ENCODE data around the gene RFTN1.
"Not testable (repeated sequence)": the region's sequence is repeated elsewhere in the genome, so short reads cannot be mapped to it uniquely, and the experiment has no call there.

RFTN1 gene

DNA sequence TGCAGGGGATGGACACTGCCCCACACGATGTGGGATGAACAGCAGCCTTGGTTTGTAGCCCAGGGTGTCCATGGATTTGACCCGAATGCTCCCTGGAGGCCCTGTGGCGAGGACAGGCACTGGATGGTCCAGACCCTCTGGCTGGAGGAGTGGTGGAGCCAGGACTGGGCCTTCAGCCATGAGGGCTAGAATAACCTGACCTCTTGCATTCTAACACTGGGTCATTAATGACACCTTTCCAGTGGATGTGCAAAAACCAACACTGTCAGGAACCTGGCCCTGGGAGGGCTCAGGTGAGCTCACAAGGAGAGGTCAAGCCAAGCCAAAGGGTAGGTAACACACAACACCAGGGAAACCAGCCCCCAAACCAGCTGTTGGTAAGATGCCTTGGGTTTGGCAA is 197.1 kb downstream of the RFTN1 start:
- DNase-seq (ENCODE audit: low read depth) = no peak
- TF ChIP-seq, protein P1, sequence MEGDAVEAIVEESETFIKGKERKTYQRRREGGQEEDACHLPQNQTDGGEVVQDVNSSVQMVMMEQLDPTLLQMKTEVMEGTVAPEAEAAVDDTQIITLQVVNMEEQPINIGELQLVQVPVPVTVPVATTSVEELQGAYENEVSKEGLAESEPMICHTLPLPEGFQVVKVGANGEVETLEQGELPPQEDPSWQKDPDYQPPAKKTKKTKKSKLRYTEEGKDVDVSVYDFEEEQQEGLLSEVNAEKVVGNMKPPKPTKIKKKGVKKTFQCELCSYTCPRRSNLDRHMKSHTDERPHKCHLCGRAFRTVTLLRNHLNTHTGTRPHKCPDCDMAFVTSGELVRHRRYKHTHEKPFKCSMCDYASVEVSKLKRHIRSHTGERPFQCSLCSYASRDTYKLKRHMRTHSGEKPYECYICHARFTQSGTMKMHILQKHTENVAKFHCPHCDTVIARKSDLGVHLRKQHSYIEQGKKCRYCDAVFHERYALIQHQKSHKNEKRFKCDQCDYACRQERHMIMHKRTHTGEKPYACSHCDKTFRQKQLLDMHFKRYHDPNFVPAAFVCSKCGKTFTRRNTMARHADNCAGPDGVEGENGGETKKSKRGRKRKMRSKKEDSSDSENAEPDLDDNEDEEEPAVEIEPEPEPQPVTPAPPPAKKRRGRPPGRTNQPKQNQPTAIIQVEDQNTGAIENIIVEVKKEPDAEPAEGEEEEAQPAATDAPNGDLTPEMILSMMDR (IDR thresholded peaks at IDR 0.05; ENCODE audit: control insufficient read depth, insufficient read depth, low read depth, low read length, missing control alignments) = no peak

DNA sequence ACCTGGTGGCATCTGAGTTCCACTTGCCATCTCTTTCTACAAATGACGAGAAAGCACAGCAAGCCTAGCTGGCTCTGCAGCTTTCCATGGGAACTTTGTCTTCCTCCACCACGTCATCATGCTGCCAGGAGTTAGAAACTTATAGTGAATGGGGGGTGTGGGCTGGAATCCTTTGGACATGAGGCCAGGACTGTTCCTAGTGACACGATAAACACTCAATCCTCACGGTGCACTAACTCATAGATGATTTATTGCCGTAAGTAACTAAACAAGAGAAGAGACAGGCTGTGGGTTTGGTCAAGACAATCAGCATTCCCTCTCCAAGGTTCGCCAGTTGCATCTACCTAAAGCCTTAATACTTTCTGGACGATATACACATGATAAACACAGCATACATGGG is 197.9 kb downstream of the RFTN1 start:
- no peak for DNase-seq (ENCODE audit: low read depth)
- H3K4me3 ChIP-seq (ENCODE audit: control insufficient read depth, low read depth, low read length) = no peak overlapping the region
- TF ChIP-seq, protein P1 (IDR thresholded peaks at IDR 0.05; ENCODE audit: control insufficient read depth, insufficient read depth, low read depth, low read length, missing control alignments) = no peak

More for the DNA sequence above, 197.1 kb downstream of the RFTN1 start:
- no peak overlapping the region for H3K4me3 ChIP-seq (ENCODE audit: control insufficient read depth, low read depth, low read length)

DNA sequence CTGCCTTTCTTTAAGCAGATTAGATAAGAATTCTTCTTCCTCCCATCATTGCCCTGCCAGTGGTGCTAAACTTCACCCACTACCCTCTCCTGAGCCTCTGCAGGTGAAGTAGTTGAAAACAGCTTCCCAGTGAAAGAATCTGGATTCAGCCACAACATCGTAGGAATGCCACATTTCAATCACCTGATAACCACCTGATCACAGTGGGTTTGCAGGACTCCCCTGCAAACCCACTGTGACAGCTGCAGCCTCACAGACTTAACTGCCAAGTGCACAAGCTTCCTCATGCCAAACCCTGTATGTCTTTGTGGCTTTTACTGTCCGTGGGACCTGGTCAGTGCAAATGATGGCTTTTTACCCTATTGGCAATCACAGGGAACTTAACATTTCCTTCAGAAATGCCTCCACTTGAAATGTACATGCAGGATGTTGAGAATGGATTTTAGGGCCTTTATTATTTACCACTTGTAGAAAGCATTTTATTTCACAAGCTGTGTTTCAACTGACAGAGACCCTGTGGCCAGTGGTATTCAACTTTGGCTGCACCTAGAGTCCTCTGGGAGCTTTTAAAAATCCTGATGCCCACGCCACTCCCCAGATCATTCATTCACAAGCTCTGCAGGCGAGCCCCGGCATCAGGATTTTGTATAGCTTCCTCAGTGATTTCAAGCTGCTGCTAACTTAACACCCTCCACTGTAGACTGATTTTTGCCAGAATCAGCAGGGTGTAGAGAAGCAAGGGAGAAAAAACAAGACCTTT is 199.4 kb downstream of the RFTN1 start:
- H3K4me3 ChIP-seq (ENCODE audit: control insufficient read depth, low read depth, low read length) = no peak overlapping the region
- no peak for DNase-seq (ENCODE audit: low read depth)
- TF ChIP-seq, protein P1 (IDR thresholded peaks at IDR 0.05; ENCODE audit: control insufficient read depth, insufficient read depth, low read depth, low read length, missing control alignments) = no peak

DNA sequence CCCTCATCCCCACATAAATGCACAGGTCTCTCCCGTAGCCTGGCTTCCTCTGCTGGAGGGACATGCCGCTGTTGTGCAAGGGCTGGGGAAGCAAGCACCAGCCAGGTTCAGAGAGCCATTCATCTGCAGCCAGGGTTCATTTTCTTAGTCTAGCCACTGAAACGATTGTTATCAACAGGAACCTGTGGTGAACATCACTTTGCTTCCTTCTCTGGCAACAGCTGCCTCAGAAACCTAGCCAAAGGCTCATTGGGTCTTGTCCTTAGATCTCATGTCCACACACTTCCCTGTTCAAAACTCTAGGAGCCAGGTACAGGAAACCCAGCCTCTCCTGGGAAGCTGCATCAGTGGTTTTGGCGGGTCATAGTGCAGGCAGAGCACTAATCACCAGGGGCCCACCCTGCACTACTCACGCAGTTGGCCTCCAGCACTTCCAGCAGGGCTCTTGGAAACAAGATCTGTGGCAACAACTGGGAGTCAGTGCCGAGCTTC is 201.5 kb downstream of the RFTN1 start:
- DNase-seq (ENCODE audit: low read depth) = no peak
- TF ChIP-seq, protein P1 (IDR thresholded peaks at IDR 0.05; ENCODE audit: control insufficient read depth, insufficient read depth, low read depth, low read length, missing control alignments) = no peak
- H3K4me3 ChIP-seq (ENCODE audit: control insufficient read depth, low read depth, low read length) = no peak overlapping the region

DNA sequence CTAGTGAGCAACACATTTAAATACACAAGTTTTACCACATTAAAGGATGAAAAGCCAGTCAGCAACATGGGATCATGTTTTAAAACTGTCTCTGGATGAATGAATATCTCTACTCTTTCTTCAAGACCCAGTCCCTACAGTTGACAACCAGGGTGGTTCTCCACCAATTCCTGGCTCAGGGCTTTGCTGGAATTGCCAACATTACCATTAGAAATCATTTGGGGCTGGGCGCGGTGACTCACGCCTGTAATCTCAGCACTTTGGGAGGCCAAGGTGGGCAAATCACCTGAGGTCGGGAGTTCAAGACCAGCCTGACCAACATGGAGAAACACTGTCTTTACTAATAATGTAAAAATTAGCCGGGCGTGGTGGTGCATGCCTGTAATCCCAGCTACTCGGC is 203.0 kb downstream of the RFTN1 start:
- not testable (repeated sequence) for DNase-seq (ENCODE audit: low read depth)

DNA sequence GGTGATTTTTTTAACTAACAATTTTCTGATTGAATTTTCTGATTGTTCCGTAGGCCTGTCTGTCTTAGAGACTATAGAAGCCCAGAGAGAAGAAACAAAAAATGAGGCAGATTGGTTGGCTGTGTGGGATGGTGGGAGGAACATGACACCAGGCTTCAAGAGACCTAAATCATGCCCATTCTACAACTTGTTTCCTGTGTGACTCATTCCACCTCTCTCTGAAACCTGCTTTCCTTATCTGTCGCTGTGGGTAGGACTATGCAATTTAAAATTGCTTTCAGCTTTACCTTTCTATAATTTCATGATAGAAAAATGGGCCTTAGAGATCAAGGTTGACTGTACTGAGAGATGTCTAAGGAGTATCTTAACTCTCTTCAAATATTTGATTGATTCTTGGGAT is 203.9 kb downstream of the RFTN1 start:
- no peak overlapping the region for H3K4me3 ChIP-seq (ENCODE audit: control insufficient read depth, low read depth, low read length)
- TF ChIP-seq, protein P1 (IDR thresholded peaks at IDR 0.05; ENCODE audit: control insufficient read depth, insufficient read depth, low read depth, low read length, missing control alignments) = no peak
- DNase-seq (ENCODE audit: low read depth) = no peak

More for the DNA sequence above, 203.0 kb downstream of the RFTN1 start:
- H3K4me3 ChIP-seq (ENCODE audit: control insufficient read depth, low read depth, low read length) = not testable (repeated sequence)

DNA sequence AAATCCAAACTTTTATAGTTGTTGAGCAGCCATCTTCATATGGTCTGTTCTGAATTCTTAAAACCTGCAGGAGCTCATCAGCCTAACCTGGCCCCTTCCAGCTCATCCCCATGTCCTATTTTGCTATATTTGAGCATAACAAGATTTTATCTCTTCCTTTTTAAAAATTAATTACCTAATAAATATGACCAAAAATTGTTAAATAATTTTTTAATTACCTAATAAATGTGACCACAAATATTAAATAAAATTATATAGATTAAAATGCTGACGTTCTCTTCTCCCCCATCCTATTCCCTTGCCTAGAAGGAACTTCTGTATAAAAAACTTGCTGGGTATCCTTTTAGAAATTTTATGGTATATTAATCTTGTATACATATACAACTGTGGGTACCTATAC is 204.8 kb downstream of the RFTN1 start:
- TF ChIP-seq, protein P1 (IDR thresholded peaks at IDR 0.05; ENCODE audit: control insufficient read depth, insufficient read depth, low read depth, low read length, missing control alignments) = no peak
- H3K4me3 ChIP-seq (ENCODE audit: control insufficient read depth, low read depth, low read length) = no peak overlapping the region
- DNase-seq (ENCODE audit: low read depth) = no peak

Measured in AG09309 (cell line).